Ramos (cell line): Measurements from ENCODE around the gene GTF2A1.

Experiments used
- in situ Hi-C: fragments of 300-500 bp; cut with MboI; formaldehyde crosslinking; loops from one replicate; pipeline ENCODE4 v1.14.3; 2022; ENCODE audit warnings: low sequenced_read_pairs; ENCODE audit not compliant: unreplicated experiment

The GTF2A1 gene

GRCh38 chr14:81147140-81147897, 73.4 kb downstream of the GTF2A1 start:
- in situ Hi-C loops: no loop called here

GRCh38 chr14:81144824-81145603, 75.7 kb downstream of the GTF2A1 start:
- in situ Hi-C loops: no loop called here

GRCh38 chr14:81143793-81144192, 77.0 kb downstream of the GTF2A1 start:
- in situ Hi-C loops: no loop called here

GRCh38 chr14:81141426-81141825, 79.3 kb downstream of the GTF2A1 start:
- in situ Hi-C loops: no loop called here

- in situ Hi-C loops: no loop called here
Measured at GRCh38 chr14:81138429-81138828, 82.3 kb downstream of the GTF2A1 start.

- in situ Hi-C loops: no loop called here
Measured at GRCh38 chr14:81137316-81137715, 83.4 kb downstream of the GTF2A1 start.

- in situ Hi-C loops: no loop called here
Measured at GRCh38 chr14:81133400-81133799, 87.4 kb downstream of the GTF2A1 start.

GRCh38 chr14:81132468-81132867, 88.3 kb downstream of the GTF2A1 start:
- in situ Hi-C loops: no loop called here

GRCh38 chr14:81129242-81129641, 91.5 kb downstream of the GTF2A1 start:
- in situ Hi-C loops: no loop called here

- in situ Hi-C loops: no loop called here
Measured at GRCh38 chr14:81127785-81128184, 93.0 kb downstream of the GTF2A1 start.

- in situ Hi-C loops: no loop called here
Measured at GRCh38 chr14:81125536-81125935, 95.2 kb downstream of the GTF2A1 start.
